IMR-90 (cell line): Measurements from ENCODE around the gene FAM3D. TPM values are rescaled to one million over a fixed set of nuclear protein-coding genes. Genes with fewer than 3 reads are reported as not detected.
A peak's percentile ranks its signal among the peaks of the same experiment; 100 is the strongest.

Experiments used
- ATAC-seq: fragments of 200-7000 bp; cut with Tn5 transposase; 2 replicates; pipeline ENCODE4 v1.9.1; 2020; ENCODE audit warnings: low read depth, mild to moderate bottlenecking, moderate library complexity
- BruUV-seq: library from RNA; stranded (reverse); fragments of 400-500 nt; replicated peaks from 2 replicates; lab custom pipeline; 2021; lab: Mats Ljungman, UMichigan
- CTCF ChIA-PET: fragments of 300-600 bp; formaldehyde crosslinking; extraction: SDS; loops from one replicate; lab custom pipeline; 2021; ENCODE audit warnings: antibody characterized with exemption; lab: Yijun Ruan, JAX
- POLR2A ChIA-PET: fragments of 300-600 bp; sonication (Branson Sonifier 250); formaldehyde crosslinking; loops from one replicate; lab custom pipeline; 2022; ENCODE audit warnings: antibody characterized with exemption; ENCODE audit not compliant: unreplicated experiment; lab: Charles Lee
- DNase-seq: peaks from one replicate; pipeline ENCODE4 v3.0.0; 2013
- H2AFZ ChIP-seq: replicated peaks from 2 replicates; pipeline ENCODE3; 2013; ENCODE audit warnings: low read length, mild to moderate bottlenecking; ENCODE audit not compliant: poor library complexity
- H2AK5ac ChIP-seq: 2 replicates; pipeline ENCODE4 v1.6.1; 2013; ENCODE audit warnings: low read depth, low read length, inconsistent platforms
- H2AK9ac ChIP-seq: replicated peaks from 2 replicates; pipeline ENCODE3; 2013; ENCODE audit warnings: mild to moderate bottlenecking, low read depth, low read length, moderate library complexity; ENCODE audit not compliant: poor library complexity
- H2BK120ac ChIP-seq: 2 replicates; pipeline ENCODE4 v1.6.1; 2013; ENCODE audit warnings: low read depth, low read length, inconsistent platforms
- H2BK15ac ChIP-seq: 3 replicates; pipeline ENCODE4 v1.6.1; 2013; ENCODE audit warnings: low read depth, low read length, inconsistent platforms
- H2BK20ac ChIP-seq: 2 replicates; pipeline ENCODE4 v1.6.1; 2013; ENCODE audit warnings: low read depth, mild to moderate bottlenecking, inconsistent platforms, low read length, moderate library complexity
- H2BK5ac ChIP-seq: 2 replicates; pipeline ENCODE4 v1.6.1; 2013; ENCODE audit warnings: mild to moderate bottlenecking, low read depth, low read length, inconsistent platforms; ENCODE audit not compliant: poor library complexity, severe bottlenecking
- H3K14ac ChIP-seq: replicated peaks from 2 replicates; pipeline ENCODE4 v1.6.1; 2013; ENCODE audit warnings: low read depth, low read length, inconsistent platforms
- H3K18ac ChIP-seq: 2 replicates; pipeline ENCODE4 v1.6.1; 2013; ENCODE audit warnings: low read depth, low read length, control low read depth
- H3K23ac ChIP-seq: 2 replicates; pipeline ENCODE4 v1.6.1; 2013; ENCODE audit warnings: low read depth, low read length, inconsistent platforms
- H3K27ac ChIP-seq: 2 replicates; pipeline ENCODE4 v1.5.1; 2013; ENCODE audit warnings: mild to moderate bottlenecking, control low read depth, low read length; ENCODE audit not compliant: insufficient read depth
- H3K27me3 ChIP-seq: 2 replicates; pipeline ENCODE4 v1.6.1; 2013; ENCODE audit warnings: low read length; ENCODE audit not compliant: control insufficient read depth, insufficient read depth
- H3K36me3 ChIP-seq: 2 replicates; pipeline ENCODE4 v1.6.1; 2013; ENCODE audit warnings: low read length, mixed read lengths; ENCODE audit not compliant: control insufficient read depth, insufficient read depth
- H3K4ac ChIP-seq: 2 replicates; pipeline ENCODE4 v1.6.1; 2013; ENCODE audit warnings: low read depth, low read length, inconsistent platforms
- H3K4me1 ChIP-seq: 2 replicates; pipeline ENCODE4 v1.6.1; 2013; ENCODE audit warnings: low read length, mixed read lengths; ENCODE audit not compliant: control insufficient read depth, insufficient read depth
- H3K4me2 ChIP-seq: 2 replicates; pipeline ENCODE4 v1.6.1; 2013; ENCODE audit warnings: low read depth, mild to moderate bottlenecking, control low read depth, low read length, moderate library complexity
- H3K4me3 ChIP-seq: 2 replicates; pipeline ENCODE4 v1.5.1; 2013; ENCODE audit warnings: low read depth, mild to moderate bottlenecking, control low read depth, low read length, moderate library complexity; ENCODE audit not compliant: insufficient read depth
- H3K56ac ChIP-seq: 2 replicates; pipeline ENCODE4 v1.6.1; 2013; ENCODE audit warnings: low read length, inconsistent platforms; ENCODE audit not compliant: insufficient read depth; ENCODE audit errors: extremely low read depth
- H3K79me1 ChIP-seq, 2 experiments: 2 replicates each; pipeline ENCODE4 v1.6.1; 2013; ENCODE audit warnings: low read length in 2 of 2, inconsistent platforms in 1 of 2, low read depth in 1 of 2
- H3K9ac ChIP-seq: 2 replicates; pipeline ENCODE4 v1.6.1; 2013; ENCODE audit warnings: low read depth, low read length, control low read depth
- H3K9me1 ChIP-seq: 2 replicates; pipeline ENCODE4 v1.6.1; 2013; ENCODE audit warnings: low read length, inconsistent platforms; ENCODE audit not compliant: insufficient read depth
- H3K9me3 ChIP-seq: 2 replicates; pipeline ENCODE4 v1.6.1; 2013; ENCODE audit warnings: low read length; ENCODE audit not compliant: control insufficient read depth, insufficient read depth
- H4K20me1 ChIP-seq: 2 replicates; pipeline ENCODE4 v1.6.1; 2013; ENCODE audit warnings: low read length, inconsistent platforms; ENCODE audit not compliant: insufficient read depth
- H4K5ac ChIP-seq: 2 replicates; pipeline ENCODE4 v1.6.1; 2013; ENCODE audit warnings: mild to moderate bottlenecking, low read depth, low read length, control low read depth
- H4K8ac ChIP-seq, 2 experiments: 2 replicates each; pipeline ENCODE4 v1.6.1; 2013; ENCODE audit warnings: low read depth in 2 of 2, low read length in 2 of 2, control low read depth in 1 of 2, inconsistent platforms in 1 of 2
- H4K91ac ChIP-seq: 2 replicates; pipeline ENCODE4 v1.6.1; 2013; ENCODE audit warnings: low read depth, low read length, inconsistent platforms; ENCODE audit not compliant: insufficient read depth
- BHLHE40 ChIP-seq: fragments of 150-350 bp; IDR thresholded peaks from 2 replicates; pipeline ENCODE4 v1.6.1; 2016; ENCODE audit warnings: mild to moderate bottlenecking, low read depth, low read length
- CEBPB ChIP-seq: IDR thresholded peaks from 2 replicates; pipeline ENCODE4 v1.6.1; 2012; ENCODE audit warnings: low read depth, low read length, improper control_type of control experiment
- ELK1 ChIP-seq: fragments of 150-350 bp; IDR thresholded peaks from 2 replicates; pipeline ENCODE4 v1.6.1; 2016; ENCODE audit warnings: low read depth, mild to moderate bottlenecking, low read length, moderate library complexity, borderline replicate concordance
- MAFK ChIP-seq: IDR thresholded peaks from 2 replicates; pipeline ENCODE4 v1.6.1; 2012; ENCODE audit warnings: low read depth, low read length, improper control_type of control experiment
- MAZ ChIP-seq: IDR thresholded peaks from 2 replicates; pipeline ENCODE4 v1.6.1; 2012; ENCODE audit warnings: low read depth, mild to moderate bottlenecking, low read length, improper control_type of control experiment, moderate library complexity, borderline replicate concordance
- POLR2A ChIP-seq: IDR thresholded peaks from 2 replicates; pipeline ENCODE4 v1.6.1; 2012; ENCODE audit warnings: mild to moderate bottlenecking, low read depth, low read length
- RAD21 ChIP-seq: IDR thresholded peaks from 2 replicates; pipeline ENCODE4 v1.6.1; 2012; ENCODE audit warnings: low read length, improper control_type of control experiment
- RCOR1 ChIP-seq: IDR thresholded peaks from 2 replicates; pipeline ENCODE4 v1.6.1; 2012; ENCODE audit warnings: mild to moderate bottlenecking, low read length, improper control_type of control experiment; ENCODE audit not compliant: insufficient replicate concordance
- RFX5 ChIP-seq: IDR thresholded peaks from 2 replicates; pipeline ENCODE4 v1.8.0; 2012; ENCODE audit warnings: low read depth, mild to moderate bottlenecking, low read length, moderate library complexity
- SMC3 ChIP-seq: fragments of 150-350 bp; IDR thresholded peaks from 2 replicates; pipeline ENCODE4 v1.6.1; 2016; ENCODE audit warnings: low read depth, mild to moderate bottlenecking, antibody characterized with exemption, low read length, moderate library complexity
- WGBS, 2 experiments: methylation state at CpG; one replicate each; pipeline versions ENCODE4 v1.1.5 to v1.1.7; 2013; ENCODE audit warnings: missing lambda C conversion rate in 2 of 2; ENCODE audit not compliant: insufficient read length in 1 of 2; ENCODE audit errors: extremely low coverage in 2 of 2; 5-methylcytosine and 5-hydroxymethylcytosine counted together
- dilution Hi-C: fragments of 300-500 bp; cut with HindIII; formaldehyde crosslinking; loops from one replicate; pipeline ENCODE4 v1.14.3; 2018; ENCODE audit warnings: low sequenced_read_pairs; ENCODE audit not compliant: unreplicated experiment
- in situ Hi-C: fragments of 300-500 bp; cut with MboI; formaldehyde crosslinking; loops from 3 replicates; pipeline ENCODE4 v1.14.3; 2019; ENCODE audit warnings: low sequenced_read_pairs, inconsistent platforms, mixed read lengths
- intact Hi-C: fragments of 100-400 bp; cut with micrococcal nuclease; formaldehyde crosslinking; loops from 2 replicates; pipeline ENCODE4 v1.10.0; 2022
- polyA plus RNA-seq, 3 experiments: library from polyadenylated mRNA; depleted of rRNA; stranded (reverse); fragments of >200 nt; gene quantifications; 2 replicates each; pipeline ENCODE4 v1.2.3, GENCODE V29; 2012; ENCODE audit warnings: low replicate concordance in 1 of 3
- total RNA-seq: library from RNA; depleted of rRNA; stranded (reverse); fragments of >200 nt; gene quantifications from 2 replicates; pipeline ENCODE4 v1.2.3, GENCODE V29; 2012

FAM3D gene
- total and polyA plus RNA-seq, 2 of the 4 experiments (the other 2 are of a cell fraction), result not detected

- in situ Hi-C loops (loop anchor here (5.0 to 25.0 kb wide), 3 partner anchors 66 to 1184 kb away; no protein-coding TSS in a partner anchor), dilution Hi-C loops (no loop called here), intact Hi-C loops (loop anchor here (5.0 to 10.0 kb wide), 3 partner anchors 41 to 323 kb away; partner anchors contain the start of genes HTD2, PXK and RPP14)
- POLR2A ChIA-PET, result no interaction called here
- H2BK5ac ChIP-seq, result no peak overlapping the region
- no peak overlapping the region for H2AK9ac ChIP-seq
- ATAC-seq, result no peak
- peak overlapping the region; percentile 35; the same call in 1 of the 2 replicates for H2BK120ac ChIP-seq
- H3K18ac ChIP-seq, result no peak overlapping the region; the same call in 1 of the 2 replicates
- H3K27ac ChIP-seq, result peak overlapping the region; percentile 63; the same call in 1 of the 2 replicates
- WGBS, 2 experiments, result 100% methylated on average over 1 of the region's 6 CpGs; no CpG with 5 or more reads in 1 of the 2 experiments
- peak overlapping the region; percentile 89; the same call in 1 of the 2 replicates for H2AK5ac ChIP-seq
- CTCF ChIA-PET, result interaction anchor here (1.3 to 5.7 kb wide), 4 partner anchors 13 to 70 kb away, joined by 3 to 69 read pairs (median 10); no protein-coding TSS in a partner anchor
- no peaks in the 10 kb centered on the region for H4K20me1 ChIP-seq
- H3K4me2 ChIP-seq, result no peak overlapping the region
- H3K14ac ChIP-seq, result peak overlapping the region; percentile 62; the same call in 1 of the 2 replicates
- peak overlapping the region; percentile 82 for H4K91ac ChIP-seq
- H3K56ac ChIP-seq, result no peak overlapping the region
- H3K36me3 ChIP-seq, result no peaks in the 10 kb centered on the region
- H3K9me1 ChIP-seq, result peaks cover 11% of the 10 kb centered on the region; the same call in 1 of the 2 replicates
- H3K9me3 ChIP-seq, result no peaks in the 10 kb centered on the region
- BruUV-seq, result no TSS peak
- peak overlapping the region; percentile 82 for H2BK20ac ChIP-seq
- H3K23ac ChIP-seq, result no peak overlapping the region
- H3K79me1 ChIP-seq, result no peaks in the 10 kb centered on the region
- TF ChIP-seq RAD21 (no peak), ELK1 (no peak), BHLHE40 (no peak), CEBPB (no peak), MAZ (no peak), MAFK (no peak), POLR2A (no peak), RFX5 (no peak), RCOR1 (no peak), SMC3 (no peak)
- no peak overlapping the region for H3K4me3 ChIP-seq
- H3K4me1 ChIP-seq, result peaks cover 23% of the 10 kb centered on the region
- peak overlapping the region; percentile 91 for H2AFZ ChIP-seq
- no peak for DNase-seq
- peak overlapping the region; percentile 4 to 95; a peak in 2 of 4 replicates for H4K8ac ChIP-seq
- H3K27me3 ChIP-seq, result 0 out of 2 replicates have a peak, but pooled peaks cover 2% of the 10 kb centered on the region
- peak overlapping the region; percentile 90 for H3K4ac ChIP-seq
- H3K9ac ChIP-seq, result no peak overlapping the region
- H4K5ac ChIP-seq, result peak overlapping the region; percentile 36; the same call in 1 of the 2 replicates
- peak overlapping the region; percentile 17; the same call in 2 of the 3 replicates for H2BK15ac ChIP-seq
Observed at GRCh38 chr3:58627941-58628340, 38.6 kb downstream of the FAM3D start.
